Neutrophil (primary cell): ENCODE data around the gene NUMB.

Experiments used
- H3K27ac ChIP-seq: fragments of 200-600 bp; sonication (generic); 2 replicates; pipeline ENCODE4 v1.5.1; 2016; ENCODE audit warnings: mild to moderate bottlenecking, moderate library complexity
- H3K27me3 ChIP-seq: fragments of 200-600 bp; sonication (generic); 2 replicates; pipeline ENCODE4 v1.6.0; 2016; ENCODE audit warnings: mild to moderate bottlenecking
- H3K36me3 ChIP-seq: fragments of 200-600 bp; sonication (generic); 2 replicates; pipeline ENCODE4 v1.5.1; 2017
- H3K4me1 ChIP-seq, 2 experiments: fragments of 200-600 bp in 1 of 2; sonication (generic) in 1 of 2; 1 replicate in 1 of 2; 2 replicates in 1 of 2; pipeline versions ENCODE4 v1.5.1 to v1.6.1; 2013 to 2016; ENCODE audit warnings: low read depth in 1 of 2, low read length in 1 of 2, mild to moderate bottlenecking in 1 of 2, moderate library complexity in 1 of 2; ENCODE audit not compliant: control insufficient read depth in 1 of 2, insufficient read depth in 1 of 2
- H3K4me3 ChIP-seq, 2 experiments: fragments of 200-600 bp in 1 of 2; sonication (generic) in 1 of 2; 1 replicate in 1 of 2; 2 replicates in 1 of 2; pipeline ENCODE4 v1.5.1; 2013 to 2016; ENCODE audit warnings: low read depth in 1 of 2, low read length in 1 of 2, mild to moderate bottlenecking in 1 of 2, moderate library complexity in 1 of 2
- H3K9me3 ChIP-seq: fragments of 200-600 bp; sonication (generic); 2 replicates; pipeline ENCODE4 v1.5.1; 2016
- CTCF ChIP-seq: fragments of 200-600 bp; sonication (generic); IDR thresholded peaks from 2 replicates; pipeline ENCODE4 v1.5.1; 2016; ENCODE audit warnings: antibody characterized with exemption

Gene NUMB

DNA sequence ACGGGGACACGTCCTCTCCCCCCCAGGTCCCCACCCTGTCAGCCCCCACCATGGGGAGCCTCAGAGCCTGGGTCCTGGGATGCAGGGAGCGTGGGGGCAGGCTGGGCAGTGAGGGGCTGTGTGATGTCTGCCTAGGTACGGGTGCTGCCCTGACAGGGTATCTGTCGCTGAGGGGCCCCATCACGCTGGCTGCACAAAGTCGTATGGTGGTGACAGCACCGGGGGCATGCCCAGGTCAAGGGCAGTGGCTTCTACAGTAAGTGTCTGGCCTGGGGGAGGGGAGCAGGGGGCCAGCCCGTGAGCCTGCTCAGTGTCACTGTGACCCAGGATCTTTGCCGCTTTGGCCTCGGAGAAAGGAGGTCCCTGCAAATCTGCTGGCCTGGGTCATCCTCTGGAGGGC is 197.8 kb downstream of the NUMB start:
- no peaks in the 10 kb centered on the region for H3K36me3 ChIP-seq
- H3K9me3 ChIP-seq = no peaks in the 10 kb centered on the region
- no peaks in the 10 kb centered on the region for H3K27me3 ChIP-seq
- H3K4me3 ChIP-seq = no peak overlapping the region
- H3K27ac ChIP-seq = no peak overlapping the region
- no peak for TF ChIP-seq CTCF
- no peaks in the 10 kb centered on the region for H3K4me1 ChIP-seq

- no peaks in the 10 kb centered on the region for H3K36me3 ChIP-seq
- no peak overlapping the region for H3K27ac ChIP-seq
- no peaks in the 10 kb centered on the region for H3K9me3 ChIP-seq
- no peaks in the 10 kb centered on the region for H3K4me1 ChIP-seq
- TF ChIP-seq CTCF = no peak
- no peak overlapping the region for H3K4me3 ChIP-seq
- no peaks in the 10 kb centered on the region for H3K27me3 ChIP-seq
These were observed 198.5 kb downstream of the NUMB start for GRCh38 chr14:73259837-73260236.

GRCh38 chr14:73258845-73259611 is 199.3 kb downstream of the NUMB start:
- Histone ChIP-seq H3K4me3 (no peak overlapping the region), H3K4me1 (no peaks in the 10 kb centered on the region), H3K36me3 (no peaks in the 10 kb centered on the region), H3K27me3 (no peaks in the 10 kb centered on the region), H3K9me3 (no peaks in the 10 kb centered on the region), H3K27ac (no peak overlapping the region)
- TF ChIP-seq CTCF = no peak

GRCh38 chr14:73258076-73258475 is 200.3 kb downstream of the NUMB start:
- H3K27me3 ChIP-seq = no peaks in the 10 kb centered on the region
- H3K9me3 ChIP-seq = no peaks in the 10 kb centered on the region
- no peaks in the 10 kb centered on the region for H3K4me1 ChIP-seq
- no peak overlapping the region for H3K27ac ChIP-seq
- H3K36me3 ChIP-seq = no peaks in the 10 kb centered on the region
- no peak for TF ChIP-seq CTCF
- H3K4me3 ChIP-seq = no peak overlapping the region

DNA sequence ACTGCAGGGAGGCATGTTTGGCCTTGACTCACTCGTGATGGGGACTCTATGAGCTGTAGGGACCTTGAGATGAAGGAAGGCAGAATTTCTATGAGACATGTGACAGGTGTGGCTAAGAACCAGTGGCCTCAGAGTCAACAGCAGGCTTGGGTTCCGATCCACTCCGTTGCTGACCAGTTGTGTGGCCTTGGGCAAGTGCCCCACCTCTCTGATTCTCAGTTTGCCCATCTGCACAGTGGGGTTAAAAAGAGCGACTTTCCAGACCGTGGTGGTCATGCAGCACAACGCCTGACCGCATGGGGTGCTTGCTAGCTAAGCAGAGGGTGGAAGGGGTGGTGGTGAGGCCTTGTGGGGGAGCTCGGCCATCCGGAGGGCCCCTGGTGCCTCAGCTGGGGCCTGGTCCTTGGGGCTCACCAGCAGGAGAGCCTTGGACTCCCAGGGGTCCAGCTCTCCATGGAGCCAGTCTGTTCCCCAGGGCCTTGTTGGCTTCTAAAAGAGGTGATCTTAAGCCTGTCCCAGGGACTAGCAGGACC is 202.6 kb downstream of the NUMB start:
- Histone ChIP-seq H3K27ac (no peak overlapping the region), H3K27me3 (no peaks in the 10 kb centered on the region), H3K36me3 (no peaks in the 10 kb centered on the region), H3K9me3 (no peaks in the 10 kb centered on the region), H3K4me1 (no peaks in the 10 kb centered on the region), H3K4me3 (no peak overlapping the region)
- TF ChIP-seq CTCF = no peak
